Fibroblast of upper back skin (primary cell): ENCODE results near the gene RNF144A.
A peak's percentile ranks its signal among the peaks of the same experiment; 100 is the strongest.

Experiments
- DNase-seq: peaks from one replicate; pipeline ENCODE4 v3.0.0-alpha.2; 2013

Gene RNF144A

DNA sequence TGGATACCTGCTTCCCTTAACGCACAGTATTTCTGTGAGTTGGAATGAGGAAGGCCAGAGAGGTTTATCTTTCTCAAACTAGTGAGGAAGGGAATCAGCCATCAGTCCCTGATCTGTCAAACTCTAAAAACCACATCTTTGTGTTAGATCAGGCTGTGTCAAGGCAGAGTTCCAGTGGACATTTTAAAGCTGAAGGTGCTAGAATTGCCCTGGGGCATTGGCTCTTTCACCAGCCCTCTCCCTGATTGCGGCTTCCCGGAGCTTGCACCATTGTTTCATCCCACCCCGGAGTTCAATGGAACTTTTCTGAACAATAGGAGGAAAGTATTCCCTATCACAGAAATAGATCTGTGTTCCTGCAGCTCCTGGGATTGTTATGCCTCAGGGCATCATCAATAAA is 110.2 kb downstream of the RNF144A start:
- DNase-seq, result no peak

- DNase-seq, result no peak
Observed at GRCh38 chr2:7027956-7028655, 110.9 kb downstream of the RNF144A start.

GRCh38 chr2:7028846-7029245 is 111.6 kb downstream of the RNF144A start:
- no peak for DNase-seq

- no peak for DNase-seq
Observed at GRCh38 chr2:7029291-7030059, 112.3 kb downstream of the RNF144A start.

- DNase-seq, result no peak
Observed at GRCh38 chr2:7030810-7031209, 113.6 kb downstream of the RNF144A start.

DNA sequence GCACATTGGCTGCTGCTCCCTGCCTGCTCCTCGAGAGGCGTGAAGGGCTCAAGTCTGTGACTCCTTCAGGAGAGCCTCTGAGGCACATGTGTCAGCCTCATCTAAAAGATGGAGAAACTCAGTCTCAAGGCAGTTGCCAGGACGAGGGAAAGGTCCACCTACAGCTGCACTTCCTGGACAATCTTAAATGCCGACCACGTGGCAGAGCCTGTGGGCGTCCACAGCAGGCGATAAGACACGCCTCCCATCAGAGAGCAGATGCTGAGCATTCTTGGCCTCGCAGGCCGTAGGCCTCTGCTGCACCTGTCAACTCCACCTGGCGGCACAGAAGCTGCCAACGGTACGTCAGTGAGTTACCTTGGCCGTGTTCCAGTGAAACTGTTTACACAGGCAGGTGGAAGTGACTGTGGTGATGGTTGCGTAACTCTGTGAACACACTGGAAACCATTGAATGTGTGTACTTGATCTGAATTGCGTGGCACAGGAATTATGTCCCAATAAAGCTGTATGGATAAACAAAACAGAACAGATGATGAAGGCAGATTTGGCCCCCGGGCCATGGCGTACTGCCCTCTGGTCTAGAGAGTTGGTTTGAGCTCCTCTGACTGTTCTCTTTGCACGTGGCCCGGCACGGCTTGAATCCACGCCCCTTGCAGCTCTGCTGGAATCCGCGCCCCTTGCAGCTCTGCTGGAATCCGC is 114.5 kb downstream of the RNF144A start:
- DNase-seq, result no peak

GRCh38 chr2:7032371-7032770 is 115.2 kb downstream of the RNF144A start:
- no peak for DNase-seq

DNA sequence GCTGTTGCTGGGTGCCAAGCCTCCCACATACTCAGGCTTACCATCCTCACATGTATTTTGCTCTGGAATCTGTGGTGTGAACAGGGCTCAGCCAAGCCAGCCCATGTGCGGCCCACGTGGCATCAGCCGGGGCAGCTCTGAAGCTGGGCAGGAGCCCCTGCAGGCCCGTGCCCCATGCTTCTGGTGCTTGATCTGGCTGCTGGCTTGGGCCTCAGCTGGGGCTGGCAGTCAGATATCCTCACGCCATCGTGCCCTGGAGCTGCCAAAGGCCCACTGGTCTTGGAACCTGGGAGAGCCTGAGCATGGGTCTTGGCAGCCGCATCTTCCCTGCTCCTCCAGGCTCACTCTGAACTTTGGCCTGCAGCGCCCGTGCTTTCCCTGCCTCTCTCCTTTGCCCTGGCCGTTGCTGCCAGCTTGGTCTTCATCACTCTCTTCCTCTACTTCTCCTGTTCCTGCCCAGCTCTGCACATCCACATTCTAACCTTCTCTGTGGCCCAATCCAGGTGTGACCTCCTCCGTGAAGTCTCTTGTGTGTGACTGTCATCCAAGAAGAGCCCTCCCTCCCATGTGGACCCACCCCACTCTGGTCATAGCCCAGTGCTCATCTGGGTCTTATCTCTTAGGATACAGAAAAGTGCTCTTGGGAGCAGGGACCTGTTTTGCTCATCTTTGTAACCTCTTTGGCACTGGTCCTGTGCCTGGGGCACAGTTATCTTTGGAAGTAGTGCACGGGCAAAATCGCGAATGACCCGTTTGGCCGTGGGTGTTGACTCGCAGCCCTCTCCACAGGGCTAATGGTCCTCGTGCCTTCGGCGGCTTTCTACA is 116.1 kb downstream of the RNF144A start:
- no peak for DNase-seq

GRCh38 chr2:7034303-7034702 is 117.1 kb downstream of the RNF144A start:
- DNase-seq, result peak; percentile 28

GRCh38 chr2:7035884-7036283 is 118.7 kb downstream of the RNF144A start:
- DNase-seq, result no peak

DNA sequence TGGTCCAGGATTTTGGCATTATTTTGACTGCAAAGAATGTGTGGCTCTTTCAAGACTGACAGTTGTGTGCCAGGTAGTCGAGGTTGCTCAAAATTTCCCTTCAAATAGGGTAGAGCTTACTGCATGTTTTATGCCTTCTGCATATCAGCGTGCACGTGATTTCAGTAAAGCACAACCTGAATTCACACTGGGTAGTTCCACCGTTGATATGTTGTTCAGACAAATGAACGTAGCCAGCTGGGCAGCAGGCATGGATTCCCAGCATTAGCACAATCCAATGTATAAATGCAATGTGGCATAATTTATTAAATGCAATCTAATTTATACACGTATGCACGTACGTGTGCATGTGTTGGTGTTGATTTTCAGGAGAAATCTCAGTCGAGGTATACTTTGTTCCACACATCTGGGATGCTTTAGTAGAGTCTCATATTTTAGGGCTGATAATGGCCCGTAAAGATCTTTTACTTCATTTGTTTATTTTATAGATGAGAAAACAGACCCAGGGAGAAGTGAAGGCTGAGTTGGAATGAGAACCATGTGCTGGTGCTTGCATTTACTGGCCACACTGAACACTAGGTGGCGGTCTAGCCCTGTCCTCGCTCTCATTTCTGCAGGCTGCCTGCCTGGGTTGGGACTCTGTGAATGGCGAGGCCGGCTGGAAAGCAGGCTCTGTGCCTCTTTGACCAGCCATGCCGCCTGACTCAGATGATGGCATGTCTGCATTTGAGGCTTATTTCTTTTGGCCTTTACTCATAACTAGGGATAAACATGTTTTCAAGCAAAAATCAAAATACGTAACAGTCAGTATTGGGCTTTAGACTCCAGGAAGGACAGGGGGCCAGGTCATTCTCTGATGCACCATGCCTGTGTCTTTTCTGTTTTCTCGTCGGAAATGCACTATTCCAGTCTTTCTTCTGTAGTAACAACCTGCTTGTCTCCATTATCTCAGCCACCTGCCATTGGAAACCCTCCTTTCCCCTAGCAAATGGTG is 120.4 kb downstream of the RNF144A start:
- peak; percentile 69 for DNase-seq

GRCh38 chr2:7040547-7040946 is 123.3 kb downstream of the RNF144A start:
- no peak for DNase-seq

GRCh38 chr2:7041421-7041820 is 124.2 kb downstream of the RNF144A start:
- DNase-seq, result no peak

- DNase-seq, result no peak
Observed at GRCh38 chr2:7043690-7044089, 126.5 kb downstream of the RNF144A start.

- DNase-seq, result peak; percentile 52
Observed at GRCh38 chr2:7044253-7045250, 127.3 kb downstream of the RNF144A start.

DNA sequence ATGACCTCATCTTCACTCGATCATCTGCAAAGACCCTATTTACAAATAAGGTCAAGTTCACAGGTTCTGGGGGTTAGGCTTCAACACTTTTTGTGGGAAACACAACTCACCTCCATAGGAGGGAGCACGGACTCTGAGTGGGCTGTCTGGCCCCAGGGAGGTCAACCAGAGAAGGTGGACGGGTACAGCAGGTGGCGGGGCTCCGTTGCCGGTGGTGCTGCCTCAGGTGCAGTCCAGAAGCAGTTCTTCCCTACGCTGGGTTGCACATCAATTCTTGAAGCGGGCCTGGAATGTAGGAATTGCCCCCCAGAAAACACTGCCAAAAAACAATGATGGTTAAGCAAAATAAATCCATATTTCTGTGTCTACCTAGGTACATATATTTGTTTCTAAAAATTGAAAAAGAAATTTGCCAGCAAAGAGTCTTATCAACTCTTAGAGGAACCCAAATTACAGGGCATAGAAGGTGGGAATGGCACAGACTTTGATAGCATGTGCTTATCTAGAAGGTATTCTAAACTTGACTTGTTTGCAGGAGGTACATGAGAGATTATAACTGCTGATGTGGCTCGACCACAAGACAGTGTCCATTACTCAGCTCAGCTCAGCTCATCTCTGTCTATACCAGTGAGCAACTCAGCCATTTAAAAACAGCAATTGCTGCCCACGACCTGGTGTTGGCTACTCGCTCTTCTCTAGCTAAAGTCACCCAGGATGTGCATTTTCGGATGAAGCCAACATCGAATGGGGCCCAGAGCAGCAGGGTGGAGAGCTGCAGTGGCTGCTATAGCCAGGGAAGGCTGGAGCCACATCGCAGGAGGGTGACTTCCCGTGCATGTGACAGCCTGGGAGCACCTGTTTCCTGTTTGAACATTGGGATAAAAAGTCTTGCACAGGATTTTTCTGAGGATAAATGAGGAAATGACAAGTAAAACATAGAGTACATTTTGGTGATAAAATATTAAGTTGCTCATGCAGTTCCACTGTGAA is 128.7 kb downstream of the RNF144A start:
- DNase-seq, result no peak

DNA sequence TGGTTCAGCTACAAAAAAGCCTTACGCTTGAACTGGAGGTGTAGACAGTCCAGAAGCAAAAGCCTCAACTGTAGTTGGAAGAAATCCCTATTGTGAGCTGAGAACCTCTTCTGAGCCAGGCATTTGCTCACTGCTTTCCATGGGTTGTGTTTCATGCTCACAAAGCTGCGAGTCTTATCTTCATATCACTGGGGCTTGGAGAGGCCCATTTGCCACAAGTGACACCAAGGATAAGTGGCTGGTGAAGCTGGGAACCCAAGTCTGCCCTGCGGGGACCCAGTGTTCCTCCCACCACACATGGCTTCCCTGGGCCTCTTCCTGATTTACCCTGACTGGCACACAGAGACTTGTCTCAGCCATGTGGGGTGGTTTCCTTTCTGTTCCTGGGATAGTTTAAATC is 130.4 kb downstream of the RNF144A start:
- no peak for DNase-seq

- no peak for DNase-seq
Observed at GRCh38 chr2:7048762-7049294, 131.6 kb downstream of the RNF144A start.

GRCh38 chr2:7052404-7052803 is 135.2 kb downstream of the RNF144A start:
- DNase-seq, result no peak
